ENCODE measurements around the gene FERMT2.
A peak's percentile ranks its signal among the peaks of the same experiment; 100 is the strongest.

Gene FERMT2

DNA sequence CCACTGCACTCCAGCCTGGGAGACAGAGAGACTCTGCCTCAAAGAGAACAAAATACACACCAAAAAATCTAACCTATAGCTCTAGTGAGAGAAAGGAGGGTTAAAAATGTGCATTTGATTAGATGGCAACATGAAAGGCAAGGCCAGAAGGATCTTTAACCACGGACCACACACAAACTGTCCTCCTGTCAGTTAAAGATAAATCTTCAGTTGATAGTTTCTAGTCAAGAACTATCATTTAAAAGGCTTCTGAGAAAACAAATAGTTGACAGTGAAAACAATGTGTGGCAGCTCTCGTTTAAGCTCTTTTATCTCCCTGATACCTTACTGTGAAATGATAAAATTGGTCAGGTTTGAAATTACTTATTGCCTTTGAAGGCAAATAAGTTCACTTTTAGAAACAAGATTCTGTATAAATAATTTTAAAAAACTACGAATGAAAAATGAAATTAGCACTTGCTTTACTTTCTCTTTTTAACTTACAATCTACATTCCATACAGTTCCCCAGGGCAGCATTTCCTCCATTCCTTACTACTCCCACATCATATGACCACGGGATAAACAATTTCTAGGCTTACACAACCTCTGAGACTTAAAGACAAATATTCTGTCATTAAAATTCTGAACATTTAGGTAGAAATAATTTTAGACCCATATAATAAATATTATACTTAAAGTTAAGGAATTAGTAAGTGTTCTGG, 88.1 kb downstream of the FERMT2 start:
- peak; percentile 70 for DNase-seq (ENCODE audit: low read depth)

DNA sequence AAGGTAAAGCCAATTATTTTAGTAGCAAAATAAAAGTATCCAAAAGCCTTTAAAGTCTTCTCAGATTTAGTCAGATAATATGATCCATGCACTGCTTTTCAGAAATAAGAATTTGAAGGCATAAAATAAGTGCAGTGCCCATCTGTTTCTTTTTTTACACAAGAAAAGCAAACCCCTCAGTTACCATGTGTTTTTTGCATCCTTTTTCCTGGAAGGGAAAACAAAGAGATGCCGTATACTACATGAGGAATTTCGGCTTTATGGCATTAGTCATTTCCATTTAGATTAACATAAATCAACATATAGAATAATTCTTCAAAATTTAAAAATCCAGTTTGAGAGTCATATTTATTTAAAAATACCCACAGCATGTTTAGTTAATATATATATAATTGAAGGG, 89.4 kb downstream of the FERMT2 start:
- no peak for DNase-seq (ENCODE audit: low read depth)

DNA sequence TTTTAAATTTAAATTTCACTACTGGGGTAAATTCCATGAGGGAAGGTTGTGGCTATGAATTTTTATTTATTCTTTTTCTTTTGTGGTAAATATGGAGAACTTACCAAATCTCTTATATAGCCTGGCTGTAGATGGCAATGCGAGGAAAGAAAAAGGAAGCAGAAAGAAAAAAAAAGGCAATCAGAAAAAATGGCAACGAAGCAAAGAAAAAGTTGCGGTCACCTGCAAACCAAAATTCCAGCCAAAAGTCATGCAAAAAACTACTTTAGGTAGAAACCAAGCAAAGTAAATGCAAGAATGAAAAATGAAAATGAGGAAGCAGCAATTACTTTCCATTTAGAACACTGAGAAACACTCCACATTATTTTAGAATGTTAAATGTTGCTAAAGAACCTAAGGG, 89.9 kb downstream of the FERMT2 start:
- no peak for DNase-seq (ENCODE audit: low read depth)

- no peak for DNase-seq (ENCODE audit: low read depth)
Measured at GRCh38 chr14:52860209-52860608, 90.6 kb downstream of the FERMT2 start.

DNA sequence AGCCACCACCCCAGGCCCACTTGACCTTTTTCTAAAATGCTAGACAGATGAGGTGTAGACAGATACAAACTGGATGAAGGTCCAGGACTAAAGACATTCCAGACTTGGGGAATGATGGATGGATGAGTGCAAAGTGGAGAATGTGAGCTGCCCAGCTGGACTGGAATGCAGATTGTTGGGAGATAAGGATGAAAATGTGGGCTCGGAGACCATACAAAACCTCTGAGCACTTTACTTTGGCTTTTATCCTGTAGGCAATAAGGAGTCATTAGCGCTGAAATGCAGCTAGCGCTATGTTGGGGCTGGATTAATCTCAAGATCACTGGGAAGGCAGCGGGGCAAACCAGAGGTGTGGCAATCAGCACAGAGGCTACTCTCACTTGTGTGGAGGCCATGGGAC, 94.7 kb downstream of the FERMT2 start:
- DNase-seq (ENCODE audit: low read depth), result no peak

GRCh38 chr14:52853522-52853854, 97.4 kb downstream of the FERMT2 start:
- no peak for DNase-seq (ENCODE audit: low read depth)

- DNase-seq (ENCODE audit: low read depth), result no peak
Measured at GRCh38 chr14:52852810-52853521, 97.9 kb downstream of the FERMT2 start.

GRCh38 chr14:52850451-52850909, 100.4 kb downstream of the FERMT2 start:
- DNase-seq (ENCODE audit: low read depth), result no peak

DNA sequence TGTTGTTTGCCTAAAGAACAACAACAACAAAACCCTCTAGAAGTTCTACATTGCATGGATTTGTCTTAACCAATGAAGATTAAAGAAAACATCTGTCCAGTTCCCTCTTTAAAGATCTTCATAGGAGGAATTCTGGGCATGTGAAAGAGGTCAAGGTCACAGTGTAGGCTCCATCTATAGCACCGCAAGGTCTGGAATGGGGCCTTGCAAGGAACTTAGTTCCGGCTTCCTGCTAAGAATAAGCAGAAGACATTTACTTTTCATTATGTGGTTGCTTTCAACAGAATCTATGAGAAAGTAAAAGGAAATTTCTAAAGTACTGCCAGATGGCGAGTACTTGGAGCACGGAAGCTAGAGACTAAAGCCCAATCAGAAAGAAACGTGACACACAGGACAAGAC, 102.2 kb downstream of the FERMT2 start:
- DNase-seq (ENCODE audit: low read depth), result peak; percentile 56

DNA sequence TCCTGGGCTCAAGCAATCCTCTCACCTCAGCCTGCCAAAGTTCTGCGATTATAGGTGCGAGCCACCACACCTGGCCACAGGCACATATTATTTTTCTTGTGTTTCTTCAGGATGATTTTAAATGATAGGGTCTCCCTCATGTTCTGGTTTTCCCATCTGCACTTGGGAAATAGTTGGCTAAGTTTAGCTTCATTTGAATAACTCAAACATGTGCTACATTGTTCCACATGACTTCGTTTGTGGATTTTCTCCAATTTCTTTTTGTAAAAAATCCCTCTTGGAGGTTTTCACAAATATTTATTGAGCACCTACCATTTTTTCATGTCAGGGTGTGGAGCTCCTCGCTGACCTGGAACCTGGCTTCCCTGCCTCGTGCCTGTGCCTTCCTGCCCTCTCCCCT, 104.3 kb downstream of the FERMT2 start:
- peak; percentile 37 for DNase-seq (ENCODE audit: low read depth)

- no peak for DNase-seq (ENCODE audit: low read depth)
Measured at GRCh38 chr14:52845081-52845480, 105.8 kb downstream of the FERMT2 start.

DNA sequence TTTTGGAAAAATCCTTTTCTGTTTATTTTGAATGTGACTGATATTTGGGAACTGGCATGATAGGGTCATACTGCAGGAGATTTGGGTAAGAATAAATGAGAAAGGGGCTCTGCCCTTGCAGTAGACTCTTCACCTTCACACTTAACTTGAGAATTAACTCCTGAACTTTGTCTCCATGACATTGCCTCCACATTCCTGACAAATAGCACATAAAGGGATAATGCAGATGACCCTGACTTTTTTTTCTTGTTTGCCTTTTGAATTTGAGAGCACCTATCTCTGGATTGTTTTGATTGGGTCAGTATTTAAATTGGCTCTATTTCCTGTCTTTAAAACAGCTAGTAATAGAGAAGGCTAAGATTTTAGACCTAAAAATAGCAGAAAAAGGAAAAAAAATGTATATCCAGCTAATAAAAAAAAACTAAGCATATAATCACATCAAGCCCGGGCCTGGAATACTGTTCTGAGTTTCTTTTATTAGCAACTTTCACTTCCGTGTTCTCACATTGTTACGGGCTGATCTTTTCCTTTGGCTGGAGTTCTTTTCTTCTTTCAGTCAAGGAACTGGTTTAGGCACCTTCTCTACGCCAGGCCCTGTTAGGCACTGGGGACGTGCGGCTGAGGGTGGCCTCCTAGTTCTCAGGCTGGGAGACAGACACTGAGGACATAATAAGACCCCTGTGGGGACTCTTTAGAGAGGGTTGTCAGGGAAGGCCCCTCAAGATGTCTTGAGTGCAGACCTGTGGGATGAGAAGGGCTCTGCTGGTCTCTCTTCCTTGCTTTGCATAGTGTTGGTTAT, 106.4 kb downstream of the FERMT2 start:
- DNase-seq (ENCODE audit: low read depth), result no peak

DNA sequence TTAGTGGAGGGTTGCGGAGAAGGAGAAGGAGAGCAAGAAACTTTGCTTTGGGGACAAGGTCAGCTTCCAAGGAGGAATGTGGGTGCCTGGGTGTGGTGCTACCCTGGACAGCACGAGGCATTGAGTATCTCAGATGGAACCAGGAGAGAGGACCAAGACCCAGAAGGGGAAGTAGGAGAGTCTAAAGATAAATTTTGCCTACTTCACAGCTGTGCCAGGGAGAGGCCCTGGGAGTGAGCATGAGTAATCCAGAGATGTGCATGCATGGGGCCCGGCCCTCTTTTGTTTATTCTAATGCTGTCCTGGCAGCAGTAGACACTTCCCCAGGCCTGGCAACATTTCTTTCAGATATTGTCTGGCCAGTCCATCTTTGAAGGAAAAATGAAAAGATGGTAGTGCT, 110.0 kb downstream of the FERMT2 start:
- peak; percentile 79 for DNase-seq (ENCODE audit: low read depth)

DNA sequence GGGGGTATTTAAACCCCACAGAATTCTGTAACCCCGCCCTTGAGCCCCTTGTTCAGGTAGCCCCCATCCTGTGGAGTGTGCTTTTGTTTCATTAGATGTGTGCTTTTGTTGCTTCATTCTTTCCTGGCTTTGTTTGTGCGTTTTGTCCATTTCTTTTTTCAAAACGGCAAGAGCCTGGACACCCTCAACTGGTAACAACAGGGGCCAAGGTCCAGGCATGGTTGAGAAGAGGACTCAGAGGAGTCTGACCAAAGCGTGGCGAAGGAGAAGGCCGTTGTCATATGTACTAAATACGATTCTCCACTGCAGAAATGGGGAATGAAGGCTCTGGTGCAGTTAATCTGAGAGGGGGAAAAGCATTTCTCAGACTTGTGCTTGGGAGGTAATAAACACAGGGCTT, 113.4 kb downstream of the FERMT2 start:
- DNase-seq (ENCODE audit: low read depth), result no peak

GRCh38 chr14:52836063-52836462, 114.8 kb downstream of the FERMT2 start:
- no peak for DNase-seq (ENCODE audit: low read depth)

GRCh38 chr14:52835122-52835903, 115.5 kb downstream of the FERMT2 start:
- DNase-seq (ENCODE audit: low read depth), result peak; percentile 54

GRCh38 chr14:52834440-52834842, 116.4 kb downstream of the FERMT2 start:
- DNase-seq (ENCODE audit: low read depth), result peak; percentile 86

GRCh38 chr14:52833891-52834290, 117.0 kb downstream of the FERMT2 start:
- DNase-seq (ENCODE audit: low read depth), result no peak

DNA sequence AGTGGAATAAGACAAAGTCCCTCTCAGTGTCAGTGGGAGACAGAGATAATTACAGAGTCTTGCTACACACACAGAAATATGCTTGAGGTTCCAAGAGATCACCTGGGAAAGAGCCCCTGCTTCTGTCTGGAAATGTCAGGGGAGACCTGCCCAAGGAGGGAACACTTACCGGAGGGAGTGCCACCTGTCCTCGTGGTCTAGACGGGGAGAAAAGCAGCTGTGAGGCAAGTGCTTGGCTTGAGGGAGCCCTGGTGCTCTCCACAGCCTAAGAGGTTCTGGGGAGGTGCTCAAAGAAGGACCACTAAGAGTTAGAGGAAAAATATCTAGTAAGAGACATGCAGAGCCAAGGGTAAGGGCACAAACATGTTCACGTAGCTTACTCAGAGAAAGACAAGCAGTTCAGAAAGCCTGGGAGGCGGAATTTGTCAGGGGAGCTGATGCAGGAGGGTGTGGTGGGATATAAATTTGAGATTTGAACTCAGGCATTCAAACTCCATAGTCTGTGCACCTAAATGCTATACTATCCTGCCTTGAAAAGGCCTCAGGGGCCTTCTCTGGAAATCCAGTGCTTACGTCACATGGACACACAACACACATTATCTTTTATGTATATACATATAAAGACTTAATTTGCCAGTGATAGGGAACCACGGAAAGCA, 121.2 kb downstream of the FERMT2 start:
- no peak for DNase-seq (ENCODE audit: low read depth)

DNA sequence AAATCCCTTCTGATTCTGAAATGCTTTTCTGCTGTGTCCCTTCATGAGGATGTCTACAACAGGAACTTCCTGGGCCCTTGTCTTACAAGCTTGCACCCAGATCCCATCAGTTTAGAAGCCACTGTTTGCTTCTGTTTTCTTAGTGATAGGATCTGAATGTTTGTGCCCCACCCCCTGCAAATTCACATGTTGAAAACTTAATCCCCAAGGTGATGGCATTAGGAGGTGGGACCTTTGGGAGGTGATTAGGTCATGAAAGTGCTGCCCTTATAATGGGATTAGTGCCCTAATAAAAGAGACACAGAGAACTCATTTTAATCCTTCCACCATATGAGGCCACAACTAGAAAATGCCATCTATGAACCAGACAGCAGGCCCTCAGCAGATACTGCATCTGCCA, 123.4 kb downstream of the FERMT2 start:
- no peak for DNase-seq (ENCODE audit: low read depth)

- no peak for DNase-seq (ENCODE audit: low read depth)
Measured at GRCh38 chr14:52825085-52825484, 125.8 kb downstream of the FERMT2 start.

DNA sequence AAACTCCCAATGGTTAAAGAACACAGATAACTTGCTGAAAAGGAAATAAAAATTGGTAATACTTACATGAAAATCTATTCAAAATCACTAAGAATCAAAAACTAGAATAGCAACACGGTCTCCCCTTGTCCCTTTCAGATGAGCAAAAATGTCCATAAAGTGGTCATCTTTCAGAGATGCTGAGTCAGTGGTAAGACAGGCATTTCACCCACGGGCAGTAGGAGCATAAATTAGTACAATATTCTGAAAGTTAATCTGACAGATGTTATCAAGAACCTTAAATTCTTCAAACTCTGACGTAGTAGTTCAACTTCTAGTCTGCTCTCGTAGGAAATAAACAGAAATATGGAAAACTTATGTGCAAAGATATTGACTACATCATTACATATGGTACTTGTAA, 126.4 kb downstream of the FERMT2 start:
- DNase-seq (ENCODE audit: low read depth), result no peak

Data from fibroblast of gingiva (primary cell).